Stimulated activated CD8-positive, alpha-beta memory T cell treated with anti-CD3 and anti-CD28 coated beads, Interleukin-7, amount 100 ng/mL, for 1 hour (primary cell): ENCODE results near the gene SAMD10.

Experiments
- DNase-seq, 2 donors: peaks; one replicate each; pipeline ENCODE4 v3.0.0-alpha.2; 2020; ENCODE audit warnings: low read depth in 2 of 2

SAMD10 gene

DNA sequence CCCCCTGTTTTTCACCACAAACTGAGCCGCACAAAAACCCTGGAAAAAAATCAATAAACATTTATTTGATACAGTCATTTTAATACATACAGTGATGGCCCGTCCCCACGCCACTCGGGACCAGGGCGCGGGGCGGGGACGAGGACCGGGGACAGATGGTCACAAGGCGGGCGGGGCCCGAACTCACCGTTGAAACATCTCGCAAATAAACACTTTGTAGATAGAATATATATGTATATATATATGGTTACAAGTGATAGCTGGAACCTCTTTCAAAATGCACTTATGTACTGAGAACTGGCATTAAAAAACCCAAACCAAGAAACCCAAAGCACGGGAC, 22.8 kb downstream of the SAMD10 start:
- DNase-seq, result no peak

DNA sequence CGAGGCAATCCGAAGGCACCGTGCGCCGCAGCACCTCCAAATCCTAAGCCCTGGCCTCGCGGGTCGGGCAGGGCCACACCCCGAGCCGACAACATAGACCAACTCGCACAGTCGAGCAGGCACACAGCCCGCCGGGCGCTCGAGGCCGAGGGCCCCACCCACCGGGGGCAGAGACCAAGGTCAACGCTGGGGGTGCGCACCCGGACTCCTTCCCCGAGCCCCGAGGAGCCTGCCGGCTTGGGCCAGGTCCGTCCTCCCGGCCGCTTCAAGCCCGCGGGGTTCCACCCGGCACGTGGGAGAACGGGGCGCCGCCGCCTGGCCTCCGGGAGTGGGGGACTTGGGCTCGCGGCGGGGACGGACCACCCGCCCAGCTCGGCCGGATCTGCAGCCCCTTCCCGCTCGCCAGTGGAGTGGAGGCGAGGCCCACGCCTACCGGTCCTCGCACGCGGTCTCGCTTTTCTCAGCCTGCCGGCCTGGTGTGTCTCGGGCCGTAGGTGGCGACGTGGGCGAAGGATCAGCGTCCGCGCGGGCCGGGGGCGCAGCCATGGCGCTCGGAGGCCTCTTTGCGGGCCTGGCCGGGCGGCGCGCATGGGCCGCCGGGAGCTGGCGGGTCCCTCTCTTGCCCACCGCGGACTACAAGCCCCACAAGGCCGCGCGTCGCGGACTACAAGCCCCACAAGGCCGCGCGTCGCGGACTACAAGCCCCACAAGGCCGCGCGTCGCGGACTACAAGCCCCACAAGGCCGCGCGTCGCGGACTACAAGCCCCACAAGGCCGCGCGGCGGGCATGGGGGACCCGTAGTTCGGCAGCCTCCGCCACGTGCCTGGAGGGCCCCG, 23.4 kb downstream of the SAMD10 start, which contains the start of gene UCKL1:
Gene UCKL1, minus strand, starts transcription at position 590 of the 837 bp plus-strand sequence. Its CDS starts 44 bp downstream, at position 546.
- DNase-seq, result peak; percentile 74 to 79

DNA sequence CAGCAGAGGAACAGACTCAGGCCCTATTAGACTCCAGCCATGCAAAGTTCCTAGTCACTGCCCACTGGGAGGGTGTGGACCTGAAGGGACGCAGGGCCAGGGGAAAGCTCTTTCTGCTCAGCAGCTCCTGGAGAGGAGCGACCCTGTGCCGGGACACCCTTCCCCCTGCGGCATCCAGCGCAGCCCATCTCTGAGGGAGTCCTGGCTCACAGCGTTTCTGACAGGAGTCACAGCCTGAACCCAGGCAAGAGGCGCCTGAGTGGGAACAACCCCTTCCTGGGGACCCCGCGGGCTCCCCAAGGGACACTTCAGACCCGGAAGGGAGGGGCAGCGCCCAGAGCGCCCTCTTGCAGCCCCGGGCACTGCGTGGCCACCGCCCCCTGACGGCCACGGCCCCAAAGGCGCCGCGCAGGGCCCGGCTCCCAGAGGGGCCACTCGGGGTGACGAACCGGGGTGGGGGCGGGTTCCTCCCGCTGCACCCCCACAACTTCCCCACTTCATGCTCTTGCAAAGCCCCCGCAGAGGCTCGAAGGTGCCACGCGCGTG, 24.1 kb downstream of the SAMD10 start:
- no peak for DNase-seq

DNA sequence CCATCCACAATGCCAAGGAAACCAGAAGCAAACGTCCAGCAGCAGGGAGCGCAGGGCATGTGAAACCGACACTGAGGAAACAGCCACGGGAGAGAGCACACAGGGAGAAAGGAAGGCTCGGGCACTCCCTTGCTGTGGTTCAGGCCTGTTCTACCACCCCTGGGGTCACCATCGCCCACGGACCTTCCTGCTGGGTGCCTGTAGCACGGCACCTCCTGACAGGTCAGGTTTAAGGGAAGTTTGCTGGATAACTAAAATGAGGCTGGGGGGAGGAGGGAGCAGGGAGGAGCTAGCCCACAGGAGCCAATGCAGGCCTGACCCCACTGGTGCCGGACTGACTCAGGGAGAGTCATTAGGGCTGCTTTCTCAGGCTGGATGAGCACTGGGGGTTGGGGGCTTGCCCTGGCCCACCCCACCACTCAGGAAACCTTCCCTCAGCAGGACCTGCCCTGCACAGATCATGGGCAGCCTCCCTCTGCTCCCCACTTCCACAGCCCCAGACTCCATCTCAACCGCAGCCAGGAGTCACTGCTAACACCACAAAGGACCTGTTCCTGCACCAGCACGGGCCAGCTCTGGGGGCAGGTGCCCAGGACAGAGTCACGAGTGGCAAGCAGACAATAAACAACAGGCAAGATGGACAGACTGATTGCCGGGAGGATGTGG, 25.5 kb downstream of the SAMD10 start:
- DNase-seq, result no peak

DNA sequence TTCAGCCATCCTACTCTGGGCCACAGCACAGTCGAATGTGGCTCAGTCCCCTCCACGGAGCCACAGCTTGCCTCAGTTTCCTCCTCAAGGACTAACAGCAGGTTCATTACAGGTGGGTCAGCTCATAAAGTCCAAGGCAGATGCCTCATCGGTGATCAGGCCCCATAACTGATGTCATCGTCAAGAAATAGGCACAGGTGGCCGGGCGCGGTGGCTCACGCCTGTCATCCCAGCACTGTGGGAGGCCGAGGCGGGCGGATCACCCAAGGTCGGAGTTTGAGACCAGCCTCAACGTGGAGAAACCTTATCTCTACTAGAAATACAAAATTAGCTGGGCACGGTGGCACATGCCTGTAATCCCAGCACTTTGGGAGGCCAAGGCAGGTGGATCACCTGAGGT, 26.7 kb downstream of the SAMD10 start:
- DNase-seq, result no peak

DNA sequence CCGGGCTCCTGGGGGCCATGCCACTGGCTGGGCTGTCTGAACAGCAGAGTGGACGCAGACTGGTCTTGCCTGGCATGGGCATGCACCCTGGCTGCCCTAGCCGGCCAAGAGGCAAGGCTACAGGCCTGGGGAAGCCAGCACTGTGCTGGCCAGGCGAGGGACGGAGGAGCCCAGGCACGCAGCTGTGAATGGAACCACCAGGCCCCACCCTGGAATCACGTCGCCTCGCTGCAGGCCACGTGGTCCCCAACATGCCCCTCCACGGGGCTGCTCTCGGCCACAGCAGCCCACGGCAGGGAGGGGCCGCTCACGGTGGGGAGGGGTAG, 27.3 kb downstream of the SAMD10 start:
- DNase-seq, result no peak

DNA sequence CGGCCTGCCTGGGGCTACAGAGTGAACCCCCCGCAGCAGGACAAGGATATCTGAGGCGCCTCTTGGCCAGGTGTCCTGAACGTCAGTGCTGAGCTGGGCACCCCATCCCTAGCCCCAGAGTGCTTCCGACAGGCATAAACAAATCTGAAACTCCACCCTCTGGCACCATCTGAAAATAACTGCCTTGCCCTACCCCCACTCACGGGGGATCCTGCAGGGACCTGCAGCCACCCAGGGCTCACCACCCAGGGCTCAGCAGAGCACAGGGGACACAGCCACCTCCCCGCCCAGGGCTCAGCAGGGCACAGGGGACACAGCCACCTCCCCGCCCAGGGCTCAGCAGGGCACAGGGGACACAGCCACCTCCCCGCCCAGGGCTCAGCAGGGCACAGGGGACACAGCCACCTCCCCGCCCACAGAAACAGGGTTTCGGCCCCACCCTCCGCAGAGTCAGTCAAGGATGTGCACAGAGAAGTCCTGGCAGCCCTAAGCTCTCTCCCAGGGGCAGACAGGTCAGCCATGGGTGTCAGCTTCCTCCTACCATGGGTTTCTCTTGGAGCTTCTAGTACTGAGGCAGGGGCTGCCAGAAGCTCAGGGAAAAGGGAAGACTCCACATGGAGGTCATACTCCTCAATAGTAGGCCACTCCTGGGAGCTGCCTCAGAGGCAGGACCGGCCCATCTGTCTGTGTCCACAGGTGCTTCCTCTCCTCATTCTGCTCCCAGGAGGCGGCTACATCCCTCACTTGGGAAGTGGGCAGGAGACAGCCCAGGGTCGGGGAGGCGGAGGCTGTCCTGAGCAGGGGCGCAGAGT, 27.8 kb downstream of the SAMD10 start:
- DNase-seq, result no peak

DNA sequence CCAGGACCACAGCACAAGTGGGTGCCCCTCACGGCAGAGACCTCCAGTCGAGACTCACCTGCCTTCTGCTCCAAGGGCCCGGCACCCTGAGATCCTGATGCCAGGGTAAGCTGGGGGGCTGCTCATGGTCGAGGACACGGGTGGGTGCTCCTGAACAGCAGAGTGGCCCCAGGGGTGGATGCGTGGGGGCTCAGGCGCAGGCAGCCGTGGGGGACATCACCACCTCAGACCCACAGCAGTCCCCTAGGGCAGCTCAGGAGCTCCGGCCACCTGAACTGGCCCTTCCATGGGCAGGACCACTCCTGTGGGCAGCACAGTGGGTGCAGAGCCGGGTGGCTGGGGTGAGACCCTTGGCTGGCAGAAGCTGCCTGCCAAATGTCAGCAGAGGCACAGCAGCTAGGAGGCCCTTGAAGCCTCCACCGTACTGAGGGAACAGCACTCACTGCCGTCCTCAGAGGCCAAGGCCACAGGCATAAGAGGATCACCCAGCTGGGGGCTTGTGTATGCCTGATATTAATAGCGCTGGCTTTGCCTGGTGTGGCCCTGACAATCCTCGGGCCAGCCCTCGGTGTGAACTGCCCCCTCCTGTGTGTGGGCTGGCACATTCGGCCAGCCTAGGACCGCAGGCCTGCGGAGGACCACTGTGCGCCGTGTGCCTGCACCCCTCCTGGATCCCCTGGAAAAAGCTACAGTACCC, 28.6 kb downstream of the SAMD10 start:
- DNase-seq, result no peak

DNA sequence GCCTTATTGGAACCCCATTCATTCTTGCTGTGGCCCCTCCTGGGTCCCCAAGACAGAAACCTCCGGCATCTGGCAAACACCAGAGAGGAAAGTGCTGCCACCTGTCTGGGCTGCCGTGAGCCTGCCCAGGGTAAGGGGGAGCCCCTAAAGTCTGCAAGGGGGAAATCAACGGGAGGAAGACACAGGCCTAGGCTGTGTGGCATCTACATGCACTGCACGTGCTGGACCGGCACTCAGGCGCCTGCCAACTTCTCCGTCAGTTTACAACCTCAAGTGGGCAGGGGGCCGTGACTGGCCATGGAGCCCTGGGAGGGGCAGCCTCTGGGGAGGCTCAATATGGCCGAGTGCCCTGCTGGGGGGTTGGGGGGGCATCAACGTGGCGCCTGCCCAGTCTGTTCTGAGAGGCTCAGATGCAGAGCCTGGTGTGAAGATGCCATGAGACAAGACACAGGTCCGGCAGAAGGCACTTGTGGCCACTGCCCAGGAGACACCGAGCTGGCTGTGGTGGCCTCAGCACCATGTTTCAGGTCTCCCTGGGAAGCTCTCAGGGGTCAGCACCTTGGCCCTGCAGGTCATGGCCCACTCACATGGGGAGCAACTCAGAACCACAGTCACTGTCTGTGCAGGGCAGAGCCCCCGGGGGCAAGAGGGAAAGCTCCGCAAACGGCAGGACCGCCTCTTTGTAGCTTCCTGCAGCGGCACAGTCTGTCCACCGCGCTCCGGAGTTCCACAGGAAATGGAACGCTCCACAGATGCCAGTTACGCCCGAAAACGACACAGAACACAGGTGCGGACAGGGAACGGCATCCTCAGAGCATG, 31.6 kb downstream of the SAMD10 start:
- DNase-seq, result no peak

DNA sequence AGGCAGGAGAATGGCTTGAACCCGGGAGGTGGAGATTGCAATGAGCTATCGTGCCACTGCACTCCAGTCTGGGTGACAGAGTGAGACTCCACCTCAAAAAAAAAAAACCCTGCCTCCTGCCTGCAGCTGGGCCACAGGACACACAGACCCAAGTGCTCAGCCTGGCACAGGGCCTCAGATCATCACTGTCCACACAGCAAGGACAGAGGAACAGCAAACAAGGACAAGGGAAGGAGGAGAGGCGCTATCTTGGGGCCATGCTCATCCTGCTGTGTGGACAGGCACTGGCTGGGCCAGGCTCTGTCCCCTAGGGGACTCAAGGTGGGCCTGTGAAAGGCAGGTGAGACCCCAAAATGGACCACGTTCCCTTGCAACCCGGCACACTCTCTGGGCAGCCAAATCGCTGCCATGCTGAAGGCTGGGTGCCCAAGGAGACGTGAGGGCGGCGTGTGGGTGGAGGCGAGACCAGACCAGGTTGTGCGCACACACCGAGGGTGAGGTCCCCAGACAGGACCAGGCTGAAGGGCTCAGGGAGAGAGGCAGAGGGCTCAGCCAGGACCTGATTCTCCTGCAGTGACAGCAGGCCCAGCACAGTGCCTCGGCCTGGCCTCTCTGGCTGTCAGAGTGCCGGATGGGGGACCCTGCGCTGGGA, 32.3 kb downstream of the SAMD10 start:
- no peak for DNase-seq

DNA sequence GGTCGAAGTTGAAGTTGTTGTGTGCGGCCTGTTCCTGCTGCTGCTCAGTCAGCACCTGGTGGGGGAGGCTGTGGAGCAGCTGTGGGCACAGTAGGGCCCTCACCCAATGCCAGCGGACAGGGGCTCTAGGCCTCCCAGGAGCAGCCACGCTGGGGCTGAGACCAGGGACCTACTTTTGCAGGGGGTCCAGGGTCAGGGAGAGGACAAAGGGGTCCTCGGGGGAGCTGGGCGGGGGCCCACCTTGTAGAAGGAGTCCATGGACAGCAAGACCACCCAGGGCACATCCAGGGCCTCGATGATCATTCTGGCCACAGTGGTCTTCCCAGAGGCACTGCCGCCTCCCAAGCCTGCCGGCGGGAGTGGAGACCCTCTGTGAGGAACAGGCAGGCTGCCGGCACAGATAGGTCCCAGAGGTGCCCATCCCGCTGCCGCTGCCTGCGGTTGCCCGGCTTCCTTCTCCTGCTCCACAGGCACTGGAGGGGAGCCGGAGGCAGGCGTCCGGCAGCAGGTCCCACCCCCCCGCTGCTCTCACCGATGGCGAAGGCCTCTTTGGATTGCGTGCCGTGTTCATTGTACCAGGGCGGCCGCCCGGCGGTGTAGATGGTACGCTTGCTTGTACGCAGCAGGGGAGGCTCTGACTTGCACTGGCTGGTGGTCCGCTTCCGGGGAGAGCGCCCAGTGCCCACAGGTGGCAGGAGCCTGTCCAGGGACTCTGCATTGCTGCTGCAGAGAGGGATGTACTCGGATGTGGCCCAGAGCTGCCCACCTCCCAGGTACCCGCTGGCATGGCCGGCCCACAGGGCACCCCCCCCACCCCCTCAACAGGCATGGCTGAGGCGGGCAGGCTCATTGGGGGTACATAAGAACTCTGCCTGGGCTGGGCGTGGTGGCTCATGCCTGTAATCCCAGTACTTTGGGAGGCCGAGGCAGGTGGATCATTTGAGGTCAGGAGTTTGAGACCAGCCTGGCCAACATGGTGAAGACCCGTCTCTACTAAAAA, 33.2 kb downstream of the SAMD10 start:
- DNase-seq, result no peak

DNA sequence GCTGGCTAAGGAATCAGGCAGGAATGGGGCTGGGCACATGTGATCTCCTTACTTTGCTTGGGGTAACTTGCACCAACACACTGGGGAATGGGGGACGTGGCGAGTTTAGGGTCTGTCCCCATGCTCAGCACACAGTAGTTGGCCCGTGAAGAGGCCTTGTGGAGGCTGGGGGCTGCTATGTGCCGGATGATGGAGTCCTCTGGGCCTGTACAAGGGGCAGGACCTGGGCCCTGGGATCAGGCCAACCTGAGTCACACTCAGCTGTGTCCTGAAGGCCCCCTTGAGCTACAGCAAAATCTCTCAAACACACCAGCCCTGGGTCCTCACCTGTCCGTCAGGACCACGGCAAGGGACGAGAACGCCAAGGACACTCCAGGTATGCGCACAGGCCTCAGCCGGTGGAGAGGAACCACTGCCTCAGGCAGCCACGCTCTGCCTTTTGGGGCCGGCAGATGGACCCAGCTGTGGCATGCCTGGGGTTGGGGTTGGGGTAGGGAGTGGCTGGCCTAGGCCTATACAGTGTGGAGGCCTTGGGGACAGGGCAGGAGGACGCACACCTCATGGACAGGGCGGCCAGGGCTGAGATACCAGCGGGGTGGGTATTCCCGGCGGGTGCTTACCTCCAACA, 34.3 kb downstream of the SAMD10 start:
- no peak for DNase-seq

DNA sequence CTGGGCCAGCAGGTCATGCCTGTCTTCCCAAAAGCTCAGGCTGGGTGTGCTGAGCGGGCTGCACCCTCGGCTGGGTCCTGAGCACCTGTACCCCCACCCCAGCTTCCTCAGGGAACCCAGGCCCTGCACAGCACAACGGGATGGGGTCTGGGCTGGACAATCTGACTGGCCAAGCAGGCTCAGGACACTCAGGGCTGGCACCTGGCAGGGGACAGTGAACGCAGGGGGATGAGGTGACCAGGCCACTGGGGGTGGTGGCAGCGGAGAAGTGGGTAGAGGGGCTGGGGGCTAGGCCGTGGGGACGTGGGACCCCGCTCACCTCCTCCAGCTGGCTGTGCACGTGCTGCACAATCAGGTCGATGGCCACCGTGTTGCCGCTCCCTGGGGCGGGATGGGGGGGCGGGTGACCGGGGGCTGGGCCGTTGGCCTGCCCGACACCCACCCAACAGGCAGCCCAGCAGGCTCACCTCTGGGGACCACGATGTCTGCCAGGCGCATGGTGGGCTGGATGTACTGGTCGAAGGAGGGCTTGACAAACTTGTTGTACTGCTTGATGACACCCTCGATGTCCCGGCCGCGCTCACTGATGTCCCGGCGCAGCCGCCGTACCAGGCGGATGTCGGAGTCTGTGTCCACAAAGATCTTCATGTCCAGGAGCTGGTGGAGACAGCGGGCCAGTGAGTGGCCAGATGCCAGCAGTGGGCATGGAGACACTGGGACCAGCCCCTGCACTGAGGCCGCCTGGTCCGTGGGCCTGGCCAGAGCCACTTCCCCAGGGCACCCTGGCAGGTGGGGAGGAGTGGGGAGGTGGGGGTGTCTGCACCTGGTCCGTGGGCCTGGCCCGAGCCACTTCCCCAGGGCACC, 35.1 kb downstream of the SAMD10 start:
- DNase-seq, result no peak

DNA sequence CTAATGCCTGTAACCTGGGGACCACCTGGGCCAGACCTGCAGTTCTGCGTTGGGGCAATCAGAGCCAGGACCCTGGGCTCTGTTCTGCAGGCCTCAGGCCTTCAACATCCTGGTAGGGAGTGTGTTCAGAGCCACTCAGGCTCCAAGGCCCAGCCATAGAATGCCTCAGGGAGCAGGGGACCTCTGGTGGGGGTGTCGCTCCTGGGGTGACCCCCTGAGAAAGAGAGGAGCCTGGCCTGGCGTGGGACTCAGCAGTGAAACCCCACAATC, 35.7 kb downstream of the SAMD10 start:
- DNase-seq, result no peak

DNA sequence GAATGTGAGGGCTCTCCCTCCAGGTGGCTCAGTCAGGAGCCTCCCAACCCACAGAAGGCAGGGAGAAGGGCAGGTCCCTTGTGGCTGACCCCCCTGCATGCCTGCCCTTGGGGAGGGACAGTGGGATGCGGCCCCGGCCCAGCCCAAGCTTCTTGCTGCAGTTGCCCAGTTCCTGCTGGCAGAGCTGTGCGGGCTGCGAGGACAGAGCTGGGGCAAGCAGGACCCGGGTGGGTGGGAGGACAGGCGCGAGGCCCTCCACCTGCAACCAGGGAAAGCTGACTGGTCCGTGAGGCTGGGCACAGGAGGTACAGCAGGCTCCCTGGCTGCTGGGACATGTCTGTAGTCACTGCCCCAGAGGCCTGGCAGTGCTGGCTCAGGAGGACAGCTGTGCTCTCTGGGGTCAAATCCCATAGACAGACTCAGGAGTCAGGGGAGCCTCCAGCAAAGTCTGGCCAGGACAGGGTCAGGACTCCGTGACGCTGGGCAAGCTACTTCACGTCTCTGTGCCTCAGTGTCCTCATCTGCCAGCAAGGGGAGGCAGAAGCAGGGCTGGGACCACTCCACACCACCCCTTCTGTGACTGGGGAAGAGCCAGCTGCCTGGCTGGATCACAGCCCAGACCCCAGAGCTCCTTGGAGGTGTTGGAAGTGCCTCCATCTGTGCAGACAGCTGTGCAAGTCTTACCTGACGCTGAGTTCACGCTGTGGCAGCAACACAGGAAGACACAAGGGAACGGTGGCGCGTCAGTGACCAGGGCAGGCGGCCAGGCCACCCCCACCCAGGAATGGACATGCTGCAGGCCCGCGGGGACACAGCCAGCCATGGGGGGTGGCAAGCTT, 36.3 kb downstream of the SAMD10 start:
- no peak for DNase-seq

DNA sequence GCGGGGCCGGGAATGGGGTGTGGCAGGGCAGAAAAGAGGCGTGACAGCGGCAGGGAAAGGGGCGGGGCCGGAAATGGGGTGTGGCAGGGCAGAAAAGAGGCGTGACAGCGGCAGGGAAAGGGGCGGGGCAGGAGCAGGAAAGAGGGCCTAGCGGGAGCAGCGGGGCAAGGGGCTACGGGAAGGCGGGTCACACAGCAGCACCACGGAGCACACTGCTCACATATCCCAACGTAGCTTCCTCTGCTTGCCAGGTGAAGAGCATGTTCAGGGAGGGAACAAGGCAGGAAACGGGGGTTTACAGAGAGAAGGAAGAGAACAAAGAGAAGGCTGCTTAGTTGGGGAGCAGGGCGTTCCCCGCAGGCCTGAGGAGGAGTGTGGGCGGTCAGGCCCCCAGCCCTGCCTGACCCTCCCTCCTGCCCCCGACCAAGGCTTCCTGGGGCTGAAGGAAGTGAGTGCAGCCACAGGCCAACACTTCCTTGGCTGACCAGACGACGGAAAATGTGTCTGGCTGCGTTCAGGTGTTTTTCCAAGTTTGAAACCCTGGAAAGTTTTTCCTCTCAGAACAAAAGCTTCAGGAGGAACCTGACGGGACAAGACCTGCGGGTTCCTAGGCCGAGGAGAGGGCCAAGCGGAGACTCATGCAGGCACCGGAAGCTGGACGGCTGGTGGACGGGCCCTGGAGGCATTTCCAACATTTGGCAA, 37.0 kb downstream of the SAMD10 start:
- DNase-seq, result no peak
